GM18951 (cell line): ENCODE data around the gene ELMO1.
"Not testable (repeated sequence)": the region's sequence is repeated elsewhere in the genome, so short reads cannot be mapped to it uniquely, and the experiment has no call there.

Experiments
- POLR2A ChIP-seq: IDR thresholded peaks from 4 replicates; pipeline ENCODE4 v1.6.1; 2011; ENCODE audit warnings: mild to moderate bottlenecking; ENCODE audit not compliant: insufficient read length, insufficient read depth; ENCODE audit errors: extremely low read depth
- in situ Hi-C: fragments of 300-500 bp; cut with MboI; formaldehyde crosslinking; loops from one replicate; pipeline ENCODE4 v1.12.0; 2022; ENCODE audit warnings: low sequenced_read_pairs, mixed read lengths, inconsistent platforms; ENCODE audit not compliant: unreplicated experiment

The ELMO1 gene

GRCh38 chr7:37160656-37161055 is 288.0 kb downstream of the ELMO1 start:
- no peak for TF ChIP-seq POLR2A
- in situ Hi-C loops: no loop called here

GRCh38 chr7:37153376-37153775 is 295.3 kb downstream of the ELMO1 start:
- TF ChIP-seq POLR2A: no peak
- in situ Hi-C loops: no loop called here

- TF ChIP-seq POLR2A: no peak
- in situ Hi-C loops: no loop called here
Measured at GRCh38 chr7:37151741-37152413, 296.8 kb downstream of the ELMO1 start.

- TF ChIP-seq POLR2A: no peak
- in situ Hi-C loops: no loop called here
Measured at GRCh38 chr7:37150856-37151255, 297.8 kb downstream of the ELMO1 start.

- in situ Hi-C loops: no loop called here
Measured at GRCh38 chr7:37150180-37150579, 298.5 kb downstream of the ELMO1 start.

GRCh38 chr7:37149773-37150124 is 298.9 kb downstream of the ELMO1 start:
- no peak for TF ChIP-seq POLR2A
- in situ Hi-C loops: no loop called here

More at GRCh38 chr7:37150180-37150579, 298.5 kb downstream of the ELMO1 start:
- no peak for TF ChIP-seq POLR2A

GRCh38 chr7:37149051-37149772 is 299.5 kb downstream of the ELMO1 start:
- in situ Hi-C loops: no loop called here
- TF ChIP-seq POLR2A: no peak

- TF ChIP-seq POLR2A: no peak
- in situ Hi-C loops: no loop called here
Measured at GRCh38 chr7:37145682-37146081, 303.0 kb downstream of the ELMO1 start.

- TF ChIP-seq POLR2A: no peak
- in situ Hi-C loops: no loop called here
Measured at GRCh38 chr7:37144423-37144822, 304.2 kb downstream of the ELMO1 start.

GRCh38 chr7:37142958-37143357 is 305.7 kb downstream of the ELMO1 start:
- no peak for TF ChIP-seq POLR2A
- in situ Hi-C loops: no loop called here

- TF ChIP-seq POLR2A: no peak
- in situ Hi-C loops: no loop called here
Measured at GRCh38 chr7:37141742-37142141, 306.9 kb downstream of the ELMO1 start.

- in situ Hi-C loops: not testable (repeated sequence)
Measured at GRCh38 chr7:37133902-37134301, 314.8 kb downstream of the ELMO1 start.

- in situ Hi-C loops: no loop called here
- TF ChIP-seq POLR2A: no peak
Measured at GRCh38 chr7:37131855-37132254, 316.8 kb downstream of the ELMO1 start.

- in situ Hi-C loops: no loop called here
- TF ChIP-seq POLR2A: no peak
Measured at GRCh38 chr7:37129035-37129425, 319.6 kb downstream of the ELMO1 start.

GRCh38 chr7:37128327-37129034 is 320.2 kb downstream of the ELMO1 start:
- in situ Hi-C loops: no loop called here

More at GRCh38 chr7:37128327-37129034, 320.2 kb downstream of the ELMO1 start:
- TF ChIP-seq POLR2A: no peak
